Fibroblast of pulmonary artery (primary cell): ENCODE measurements around the gene MARCHF2.

Experiments
- DNase-seq: peaks from one replicate; pipeline ENCODE4 v3.0.0-alpha.2; 2010; ENCODE audit warnings: low read depth
- H3K4me3 ChIP-seq: replicated peaks from 2 replicates; pipeline ENCODE4 v1.5.1; 2011; ENCODE audit warnings: low read depth, mild to moderate bottlenecking, control low read depth, low read length, moderate library complexity
- TF ChIP-seq, protein P1 (sequence below): IDR thresholded peaks from 2 replicates; pipeline ENCODE4 v1.5.1; 2011; ENCODE audit warnings: mild to moderate bottlenecking, control low read depth, low read length, inconsistent platforms; ENCODE audit errors: missing control alignments

MARCHF2 gene

DNA sequence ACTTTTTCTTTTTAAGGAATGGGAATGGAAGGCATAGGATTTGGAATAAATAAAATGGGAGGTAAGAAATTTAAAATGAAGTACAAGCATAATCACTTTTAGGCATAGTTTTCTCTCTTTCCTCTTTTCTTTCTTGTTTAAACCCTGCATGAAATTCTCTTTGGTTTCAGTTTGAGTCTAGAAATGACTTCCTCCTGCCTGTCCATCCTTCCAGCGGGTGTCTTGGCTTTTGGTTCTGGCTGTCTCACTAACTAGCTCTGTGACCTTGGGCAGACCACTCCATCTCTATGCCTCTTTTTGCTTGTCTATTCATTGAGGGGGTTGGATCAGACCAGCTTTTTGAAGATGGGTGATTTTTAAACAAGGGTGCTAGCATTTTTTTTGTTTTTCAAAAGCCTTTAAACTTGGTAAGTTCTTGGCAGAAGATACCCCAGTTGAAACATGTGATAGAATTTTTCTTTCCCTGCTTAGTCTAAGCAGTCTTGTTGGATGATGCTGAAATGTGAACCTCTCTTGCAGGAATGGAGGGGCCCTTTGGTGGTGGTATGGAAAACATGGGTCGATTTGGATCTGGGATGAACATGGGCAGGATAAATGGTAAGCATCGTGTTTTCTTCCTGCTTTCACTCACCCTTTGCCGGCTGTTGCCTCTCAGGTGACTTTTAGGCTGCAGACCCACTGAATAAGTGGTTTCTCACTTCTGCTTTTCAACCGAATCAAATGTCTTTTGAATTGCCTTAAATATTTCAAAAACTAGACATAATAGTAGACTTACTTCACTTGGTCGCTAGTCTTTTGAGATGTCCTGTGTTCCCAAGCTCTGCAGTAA is 60.8 kb downstream of the MARCHF2 start:
- DNase-seq: no peak
- TF ChIP-seq, protein P1, sequence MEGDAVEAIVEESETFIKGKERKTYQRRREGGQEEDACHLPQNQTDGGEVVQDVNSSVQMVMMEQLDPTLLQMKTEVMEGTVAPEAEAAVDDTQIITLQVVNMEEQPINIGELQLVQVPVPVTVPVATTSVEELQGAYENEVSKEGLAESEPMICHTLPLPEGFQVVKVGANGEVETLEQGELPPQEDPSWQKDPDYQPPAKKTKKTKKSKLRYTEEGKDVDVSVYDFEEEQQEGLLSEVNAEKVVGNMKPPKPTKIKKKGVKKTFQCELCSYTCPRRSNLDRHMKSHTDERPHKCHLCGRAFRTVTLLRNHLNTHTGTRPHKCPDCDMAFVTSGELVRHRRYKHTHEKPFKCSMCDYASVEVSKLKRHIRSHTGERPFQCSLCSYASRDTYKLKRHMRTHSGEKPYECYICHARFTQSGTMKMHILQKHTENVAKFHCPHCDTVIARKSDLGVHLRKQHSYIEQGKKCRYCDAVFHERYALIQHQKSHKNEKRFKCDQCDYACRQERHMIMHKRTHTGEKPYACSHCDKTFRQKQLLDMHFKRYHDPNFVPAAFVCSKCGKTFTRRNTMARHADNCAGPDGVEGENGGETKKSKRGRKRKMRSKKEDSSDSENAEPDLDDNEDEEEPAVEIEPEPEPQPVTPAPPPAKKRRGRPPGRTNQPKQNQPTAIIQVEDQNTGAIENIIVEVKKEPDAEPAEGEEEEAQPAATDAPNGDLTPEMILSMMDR: no peak
- H3K4me3 ChIP-seq: no peak overlapping the region

DNA sequence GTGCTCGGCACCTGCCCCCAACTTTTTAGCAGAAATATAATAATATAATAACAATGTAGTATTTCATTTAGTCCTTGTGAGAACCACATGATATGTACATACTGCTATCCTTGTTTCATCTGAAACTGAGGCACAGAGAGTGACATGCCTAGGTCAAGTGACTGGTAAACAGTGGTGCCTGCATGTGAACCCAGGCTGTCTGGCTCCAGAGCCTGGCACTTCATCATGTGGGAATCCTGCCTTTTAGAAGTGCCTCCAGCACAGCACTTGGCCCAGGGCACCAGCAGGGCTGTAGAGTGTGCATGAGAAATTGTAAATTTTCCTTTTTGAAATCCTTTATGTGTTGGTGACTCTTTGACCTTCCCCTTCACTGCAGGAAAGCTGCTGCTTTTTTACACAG is 61.9 kb downstream of the MARCHF2 start:
- no peak overlapping the region for H3K4me3 ChIP-seq
- TF ChIP-seq, protein P1: no peak
- DNase-seq: no peak

DNA sequence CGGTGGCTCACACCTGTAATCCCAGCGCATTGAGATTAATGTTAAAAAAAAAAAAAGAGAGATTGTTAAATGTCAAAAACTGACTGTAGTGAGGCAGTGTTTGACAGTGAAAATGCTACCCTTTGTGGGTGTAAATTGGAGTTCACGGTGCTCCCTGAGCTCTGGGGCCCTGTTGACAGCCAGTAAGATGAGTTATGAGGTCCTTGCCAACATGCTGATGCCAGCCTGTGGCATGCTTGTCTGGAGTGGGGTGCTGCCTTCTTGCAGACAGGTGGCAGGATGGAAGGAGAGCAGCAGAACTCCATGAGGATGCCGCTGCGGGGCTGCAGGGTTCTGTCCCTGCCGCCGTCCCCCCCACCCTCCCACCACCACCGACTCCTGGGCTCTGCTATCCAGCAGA is 63.4 kb downstream of the MARCHF2 start:
- H3K4me3 ChIP-seq: no peak overlapping the region
- DNase-seq: no peak
- TF ChIP-seq, protein P1: no peak

DNA sequence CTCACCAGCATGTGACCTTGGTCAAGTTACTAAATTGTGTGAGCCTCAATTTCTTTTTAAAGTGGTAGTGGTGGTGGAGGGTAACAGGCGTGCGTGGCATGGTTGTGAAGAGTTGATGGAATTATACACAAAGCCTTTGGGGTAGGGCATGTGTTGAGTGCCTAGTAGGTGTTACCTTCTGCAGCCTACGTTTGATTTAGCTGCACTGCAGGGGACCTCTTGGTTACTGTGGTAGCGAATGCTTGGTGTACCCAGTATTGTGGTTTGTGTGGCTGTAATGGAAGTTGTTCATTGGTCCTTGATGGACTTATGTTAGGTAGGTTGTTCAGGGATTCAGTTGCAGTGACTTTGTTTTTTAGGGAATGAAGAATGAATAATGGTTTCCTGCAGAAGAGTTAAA is 64.8 kb downstream of the MARCHF2 start:
- no peak overlapping the region for H3K4me3 ChIP-seq
- TF ChIP-seq, protein P1: no peak
- no peak for DNase-seq

DNA sequence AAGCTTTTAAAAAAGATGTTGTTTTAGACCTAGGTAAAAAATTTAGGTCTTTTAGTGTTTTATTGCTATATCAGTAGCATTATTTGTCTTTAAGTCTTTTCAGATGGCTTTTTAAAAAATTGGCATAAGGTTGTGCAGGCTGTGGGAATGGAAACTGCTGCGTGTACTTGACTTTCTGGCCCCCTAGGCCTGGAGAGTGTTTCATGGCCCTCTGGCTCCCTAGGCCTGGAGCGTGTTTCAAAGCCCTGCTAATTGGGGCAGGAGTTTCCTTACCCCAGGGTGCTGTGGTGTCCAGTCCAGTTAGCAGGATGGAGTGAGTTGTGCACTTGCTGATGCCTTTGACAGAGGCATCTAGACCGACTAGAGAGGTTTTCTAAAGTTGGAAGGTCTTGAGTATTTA is 65.5 kb downstream of the MARCHF2 start:
- no peak for DNase-seq
- no peak overlapping the region for H3K4me3 ChIP-seq
- TF ChIP-seq, protein P1: no peak

DNA sequence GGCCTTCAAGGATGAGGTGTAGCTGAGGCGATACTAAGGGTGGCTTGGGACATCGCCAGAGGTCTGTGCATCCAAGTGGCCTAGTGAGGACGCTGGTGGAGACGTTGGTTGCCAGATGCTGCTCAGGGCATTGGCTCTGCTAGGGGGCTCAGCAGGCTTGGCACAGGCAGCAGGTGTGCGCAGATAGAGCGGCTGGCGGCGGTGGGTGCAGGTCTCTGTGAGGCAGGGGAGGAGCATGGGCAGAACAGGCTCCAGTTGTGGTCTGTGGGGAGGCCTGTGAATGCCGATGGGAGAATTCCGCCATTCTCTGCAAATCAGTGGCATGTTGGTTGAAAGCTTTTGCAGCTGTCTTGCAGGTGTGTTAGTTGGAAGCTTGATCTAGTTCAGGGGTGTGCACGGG is 68.1 kb downstream of the MARCHF2 start:
- H3K4me3 ChIP-seq: no peak overlapping the region
- TF ChIP-seq, protein P1: no peak
- no peak for DNase-seq

DNA sequence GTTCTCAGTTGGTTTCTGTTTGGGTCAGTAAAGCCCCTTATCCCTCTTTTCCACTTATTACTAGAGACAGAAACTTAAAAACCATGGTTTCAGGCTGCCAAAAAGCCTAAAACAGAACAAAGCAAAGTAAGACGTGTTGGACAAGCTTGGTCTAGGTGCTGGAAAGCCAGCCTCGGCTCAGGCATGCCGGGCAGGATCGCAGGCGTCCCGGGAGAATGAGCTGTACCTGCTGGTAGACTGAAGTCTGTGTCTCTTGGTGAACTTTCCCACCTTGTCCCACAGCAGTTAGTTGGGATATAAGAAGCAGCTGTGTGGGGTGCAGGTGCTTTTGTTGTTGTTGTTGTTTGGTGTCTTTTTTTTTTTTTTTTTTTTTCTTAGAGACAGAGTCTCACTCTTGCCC is 68.5 kb downstream of the MARCHF2 start:
- no peak overlapping the region for H3K4me3 ChIP-seq
- DNase-seq: no peak
- TF ChIP-seq, protein P1: no peak
